HG03469 (cell line): ENCODE measurements around the gene ARHGAP10.

Source experiments
- ATAC-seq: cut with Tn5 transposase; IDR thresholded peaks from one replicate; pipeline ENCODE4 v1.9.1; 2021; ENCODE audit warnings: mild to moderate bottlenecking, moderate library complexity, moderate number of reproducible peaks; ENCODE audit not compliant: unreplicated experiment

The ARHGAP10 gene

GRCh38 chr4:147824316-147824715, 92.4 kb downstream of the ARHGAP10 start:
- ATAC-seq = no peak

GRCh38 chr4:147824884-147825283, 93.0 kb downstream of the ARHGAP10 start:
- no peak for ATAC-seq

- no peak for ATAC-seq
These were observed 93.8 kb downstream of the ARHGAP10 start for GRCh38 chr4:147825451-147826287.

GRCh38 chr4:147826288-147826646, 94.4 kb downstream of the ARHGAP10 start:
- ATAC-seq = no peak

- ATAC-seq = no peak
These were observed 96.5 kb downstream of the ARHGAP10 start for GRCh38 chr4:147828331-147828905.

- ATAC-seq = no peak
These were observed 97.7 kb downstream of the ARHGAP10 start for GRCh38 chr4:147829401-147830101.

GRCh38 chr4:147830102-147830463, 98.2 kb downstream of the ARHGAP10 start:
- no peak for ATAC-seq

- no peak for ATAC-seq
These were observed 99.1 kb downstream of the ARHGAP10 start for GRCh38 chr4:147830987-147831386.

GRCh38 chr4:147831551-147832171, 99.8 kb downstream of the ARHGAP10 start:
- no peak for ATAC-seq

- ATAC-seq = no peak
These were observed 101.4 kb downstream of the ARHGAP10 start for GRCh38 chr4:147833254-147833653.

GRCh38 chr4:147833741-147834140, 101.9 kb downstream of the ARHGAP10 start:
- ATAC-seq = no peak

- no peak for ATAC-seq
These were observed 102.6 kb downstream of the ARHGAP10 start for GRCh38 chr4:147834480-147834879.

GRCh38 chr4:147836807-147837206, 104.9 kb downstream of the ARHGAP10 start:
- ATAC-seq = no peak

- no peak for ATAC-seq
These were observed 105.5 kb downstream of the ARHGAP10 start for GRCh38 chr4:147837435-147837834.

GRCh38 chr4:147837854-147838253, 106.0 kb downstream of the ARHGAP10 start:
- no peak for ATAC-seq

GRCh38 chr4:147839200-147839599, 107.3 kb downstream of the ARHGAP10 start:
- ATAC-seq = no peak

GRCh38 chr4:147839663-147840062, 107.8 kb downstream of the ARHGAP10 start:
- no peak for ATAC-seq

GRCh38 chr4:147840838-147841738, 109.2 kb downstream of the ARHGAP10 start:
- peak; percentile 48 for ATAC-seq

- ATAC-seq = no peak
These were observed 110.7 kb downstream of the ARHGAP10 start for GRCh38 chr4:147842573-147842972.

GRCh38 chr4:147843162-147843561, 111.3 kb downstream of the ARHGAP10 start:
- ATAC-seq = no peak
